CD4-positive, alpha-beta T cell treated with Interleukin-17A for 1 hour (primary cell): ENCODE measurements around the gene CTSK.
A peak's percentile ranks its signal among the peaks of the same experiment; 100 is the strongest.
"Not testable (repeated sequence)": the region's sequence is repeated elsewhere in the genome, so short reads cannot be mapped to it uniquely, and the experiment has no call there.

Experiments
- DNase-seq: peaks from one replicate; pipeline ENCODE4 v3.0.0-alpha.2; 2020

CTSK gene

DNA sequence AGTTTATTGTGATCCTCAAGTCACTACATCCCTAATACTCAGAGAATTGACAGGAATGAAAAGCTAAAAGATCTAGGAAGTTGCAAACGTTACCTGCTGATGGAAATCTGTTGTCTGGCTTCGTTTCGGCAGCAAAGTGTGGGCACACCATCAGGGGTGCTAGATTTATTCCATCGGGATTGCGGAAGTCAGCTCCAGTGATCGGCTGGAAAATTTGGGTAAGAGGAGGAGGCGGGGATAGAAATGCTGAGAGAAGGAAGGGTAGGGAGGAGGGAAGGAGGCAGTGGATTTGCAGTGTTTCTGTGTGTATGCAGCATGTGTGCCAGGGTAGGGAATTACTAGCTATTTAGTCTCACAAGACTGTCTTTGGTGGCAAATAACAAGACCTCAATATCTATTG, at the start of gene CTSK:
Gene CTSK (minus strand): TSS at position 140 of the 400 bp plus-strand sequence. CDS start 1,455 bp downstream, outside the sequence.
- DNase-seq: no peak

DNA sequence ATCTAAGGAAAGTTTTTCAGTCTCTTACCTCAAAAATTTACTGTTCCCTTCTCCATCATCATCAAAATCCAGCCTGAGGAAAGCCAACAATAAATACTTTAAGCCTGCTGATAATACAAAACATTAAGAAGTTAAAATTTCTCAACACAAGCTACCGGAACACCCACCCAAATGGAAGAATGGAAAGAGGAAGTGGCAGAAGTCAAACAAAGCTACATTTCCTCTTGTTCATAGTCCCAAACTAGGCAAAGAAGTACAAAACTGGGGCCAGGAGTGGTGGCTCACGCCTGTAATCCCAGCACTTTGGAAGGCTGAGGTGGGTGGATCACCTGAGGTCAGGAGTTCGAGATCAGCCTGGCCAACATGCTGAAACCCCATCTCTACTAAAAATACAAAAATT, 44.7 kb upstream of the CTSK start:
- DNase-seq: not testable (repeated sequence)

DNA sequence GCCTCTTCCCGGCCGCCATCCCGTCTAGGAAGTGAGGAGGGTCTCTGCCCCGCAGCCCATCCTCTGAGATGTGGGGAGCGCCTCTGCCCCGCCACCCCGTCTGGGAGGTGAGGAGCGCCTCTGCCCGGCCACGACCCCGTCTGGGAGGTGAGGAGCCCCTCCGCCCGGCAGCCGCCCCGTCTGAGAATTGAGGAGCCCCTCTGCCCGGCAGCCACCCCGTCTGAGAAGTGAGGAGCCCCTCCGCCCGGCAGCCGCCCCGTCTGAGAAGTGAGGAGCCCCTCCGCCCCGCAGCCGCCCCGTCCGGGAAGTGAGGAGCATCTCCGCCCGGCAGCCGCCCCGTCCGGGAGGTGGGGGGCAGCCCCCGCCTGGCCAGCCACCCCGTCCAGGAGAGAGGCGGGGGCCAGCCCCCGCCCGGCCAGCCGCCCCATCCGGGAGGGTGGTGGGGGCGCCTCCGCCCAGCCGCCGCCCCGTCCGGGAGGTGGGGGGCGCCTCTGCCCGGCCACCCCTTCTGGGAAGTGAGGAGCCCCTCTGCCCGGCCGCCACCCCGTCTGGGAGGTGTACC, 42.8 kb upstream of the CTSK start:
- DNase-seq: not testable (repeated sequence)

DNA sequence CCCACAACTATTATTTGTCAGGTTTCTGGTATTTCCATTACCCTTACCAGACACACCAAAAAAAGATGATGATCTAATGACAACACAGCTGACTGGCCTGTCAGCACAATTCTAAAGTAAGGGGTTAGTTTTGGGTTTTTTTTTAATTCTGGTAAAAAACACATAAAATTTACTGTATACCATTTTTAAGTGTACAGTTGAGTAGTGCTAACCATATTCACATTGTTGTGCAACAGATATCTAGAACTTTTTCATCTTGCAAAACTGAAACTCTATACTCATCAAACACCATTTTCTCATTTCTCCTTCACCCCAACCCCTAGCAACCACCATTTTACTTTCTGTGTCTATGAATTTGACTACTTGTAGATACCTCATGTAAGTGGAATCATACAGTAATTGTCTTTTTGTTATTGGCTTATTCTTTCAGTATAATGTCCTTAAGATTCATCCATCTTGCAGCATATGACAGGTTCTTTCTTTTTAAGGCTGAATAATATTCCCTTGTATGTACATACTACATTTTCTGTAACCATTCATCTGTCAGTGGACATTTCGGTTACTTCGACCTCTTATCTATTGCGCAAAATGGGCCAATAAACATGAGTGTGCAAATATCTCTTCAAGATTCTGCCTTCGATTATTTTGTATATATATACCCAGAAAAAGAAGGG, 38.5 kb upstream of the CTSK start:
- DNase-seq: no peak

DNA sequence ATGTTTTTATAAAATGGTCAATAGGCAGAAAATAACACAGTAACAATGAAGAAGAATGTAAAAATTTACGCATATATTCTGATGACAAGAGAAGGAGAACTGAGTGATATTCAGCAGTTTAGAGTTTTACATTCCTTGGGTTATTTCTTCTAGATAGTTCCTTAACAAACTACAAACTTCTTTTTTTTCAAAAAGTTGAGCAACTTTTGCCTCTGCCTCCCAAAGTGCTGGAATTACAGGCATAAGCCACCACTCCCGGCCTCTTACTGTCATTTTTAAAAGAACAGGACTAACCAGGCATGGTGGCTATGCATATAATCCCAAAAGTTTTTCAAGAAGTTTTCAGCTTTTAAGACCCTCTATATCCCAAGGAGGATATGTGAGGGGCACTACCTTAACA, 35.4 kb upstream of the CTSK start:
- no peak for DNase-seq

DNA sequence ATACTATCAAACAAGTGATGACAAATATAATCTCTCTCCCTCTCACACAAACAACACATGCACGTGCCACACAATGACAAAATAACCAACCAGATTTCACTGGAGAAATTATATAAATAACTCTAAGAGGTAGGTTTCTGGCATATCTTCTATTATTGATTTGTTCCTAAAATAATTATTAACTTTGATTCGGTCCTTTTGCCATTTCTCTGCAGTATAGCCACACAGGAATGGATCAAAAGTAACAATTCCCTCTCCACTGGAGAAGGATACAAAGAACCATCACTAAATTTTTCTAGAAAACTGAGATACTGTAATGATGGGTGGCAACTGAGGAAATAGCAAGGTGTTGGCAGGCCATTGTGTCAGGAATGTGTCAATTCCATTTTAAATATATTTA, 34.9 kb upstream of the CTSK start:
- DNase-seq: no peak

DNA sequence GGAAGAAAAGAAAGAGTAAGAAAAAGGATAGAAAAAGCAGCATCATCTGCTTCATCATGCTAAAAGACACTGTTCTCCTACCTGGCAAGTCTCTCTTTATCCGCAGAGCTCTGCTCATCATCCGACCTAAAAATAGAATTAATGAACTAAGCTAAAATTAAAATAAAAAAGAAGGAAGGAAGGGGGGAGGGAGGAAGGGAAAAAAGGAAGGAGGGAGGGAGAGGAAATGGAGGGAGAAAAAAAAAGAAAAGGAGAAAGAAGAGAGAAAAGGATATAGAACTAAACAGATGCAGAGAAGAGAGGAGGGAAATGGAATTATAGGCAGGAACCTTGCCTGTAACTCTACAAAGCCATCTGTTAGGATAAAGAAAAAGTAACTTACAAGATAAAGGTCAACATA, 34.3 kb upstream of the CTSK start:
- no peak for DNase-seq

DNA sequence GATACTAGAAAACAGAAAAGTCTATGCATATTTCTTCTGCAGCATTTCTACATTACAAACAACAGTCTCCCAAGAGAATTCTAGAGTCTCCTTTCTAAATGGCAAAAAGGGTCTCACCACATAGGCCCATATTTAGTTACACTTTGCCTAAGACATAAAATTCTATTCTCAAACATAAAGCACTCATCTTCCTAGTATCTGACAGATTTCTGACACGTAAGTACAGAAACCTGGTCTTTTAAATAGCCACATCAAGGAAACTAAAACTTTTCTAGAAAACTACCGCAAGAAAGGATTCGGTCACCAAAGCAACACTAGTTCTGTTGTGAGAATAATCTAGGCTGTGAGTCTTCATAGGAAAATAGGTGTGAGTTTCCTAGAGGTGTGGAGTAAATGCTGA, 33.6 kb upstream of the CTSK start:
- peak; percentile 48 for DNase-seq

DNA sequence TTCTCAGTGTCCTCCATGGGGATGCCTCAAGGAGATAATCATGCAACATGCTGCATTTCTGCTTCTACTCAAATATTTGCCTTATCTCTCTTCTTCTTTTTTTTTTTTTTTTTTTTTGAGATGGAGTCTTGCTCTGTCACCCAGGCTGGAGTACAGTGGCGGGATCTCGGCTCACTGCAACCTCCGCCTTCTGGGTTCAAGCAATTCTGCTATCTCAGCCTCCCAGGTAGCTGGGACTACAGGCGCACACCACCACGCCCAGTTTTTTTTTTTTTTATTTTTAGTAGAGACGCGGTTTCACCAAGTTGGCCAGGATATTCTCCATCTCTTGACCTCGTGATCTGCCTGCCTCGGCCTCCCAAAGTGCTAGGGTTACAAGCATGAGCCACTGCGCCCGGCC, 32.8 kb upstream of the CTSK start:
- DNase-seq: not testable (repeated sequence)

DNA sequence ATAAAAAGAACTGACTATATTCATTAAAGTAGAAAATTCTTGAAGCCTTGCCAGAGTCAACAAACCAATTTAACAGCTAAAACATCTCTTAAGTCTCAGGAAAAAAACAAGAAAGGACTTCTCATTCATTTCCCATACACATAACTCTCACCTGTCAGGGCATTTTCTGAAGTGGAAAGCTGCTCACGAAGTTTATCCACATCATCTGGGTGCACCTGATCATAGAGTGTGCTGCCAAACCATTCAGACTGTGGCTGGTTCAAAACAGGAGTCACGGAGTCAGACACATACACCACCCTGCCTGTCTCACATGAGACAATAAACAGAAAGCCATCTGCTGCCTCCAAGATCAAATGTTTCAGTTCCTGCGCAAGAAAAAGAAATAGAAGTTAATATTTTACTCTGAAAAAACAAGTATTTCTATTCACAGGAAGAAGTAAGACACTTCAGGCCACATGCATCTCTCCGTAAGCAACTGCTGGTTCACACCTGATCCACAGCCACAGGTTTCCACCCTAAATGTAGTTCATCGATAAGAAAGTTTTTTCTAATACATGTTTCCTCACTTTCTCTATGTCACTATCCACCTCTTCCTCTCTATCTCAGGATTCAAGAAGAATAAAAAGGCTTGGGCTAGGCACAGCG, 28.2 kb upstream of the CTSK start:
- no peak for DNase-seq

DNA sequence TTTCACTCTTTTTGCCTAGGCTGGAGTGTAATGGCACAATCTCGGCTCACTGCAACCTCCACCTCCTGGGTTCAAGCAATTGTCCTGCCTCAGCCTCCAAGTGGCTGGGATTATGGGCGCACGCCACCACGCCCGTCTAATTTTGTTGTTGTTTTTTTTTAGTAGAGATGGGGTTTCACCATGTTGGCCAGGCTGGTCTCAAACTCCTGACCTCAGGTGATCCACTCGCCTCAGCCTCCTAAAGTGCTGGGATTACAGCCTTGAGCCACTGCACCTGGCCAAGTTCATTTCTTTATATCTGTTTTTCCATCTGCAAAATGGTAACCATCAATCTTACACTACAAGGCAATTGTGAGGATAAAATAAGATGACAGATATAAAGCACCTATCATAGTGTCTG, 25.9 kb upstream of the CTSK start:
- not testable (repeated sequence) for DNase-seq

DNA sequence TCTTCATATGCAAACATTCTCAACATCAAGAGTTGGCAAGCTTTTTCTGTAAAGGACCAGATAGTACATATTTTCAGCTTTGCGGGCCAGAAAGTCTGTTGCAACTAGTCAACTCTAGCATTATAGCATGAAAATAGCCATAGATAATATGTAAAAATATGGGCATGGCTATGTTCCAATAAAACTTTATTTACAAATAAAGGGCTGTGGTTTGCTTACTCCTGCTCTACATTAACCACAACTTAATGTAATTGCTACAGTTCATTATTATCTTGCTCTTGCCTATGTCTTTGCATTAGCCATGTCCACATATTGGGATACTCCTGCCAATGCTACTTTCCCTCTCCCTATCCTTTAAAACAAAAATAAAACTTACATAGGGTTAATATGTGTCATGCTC, 24.5 kb upstream of the CTSK start:
- no peak for DNase-seq

DNA sequence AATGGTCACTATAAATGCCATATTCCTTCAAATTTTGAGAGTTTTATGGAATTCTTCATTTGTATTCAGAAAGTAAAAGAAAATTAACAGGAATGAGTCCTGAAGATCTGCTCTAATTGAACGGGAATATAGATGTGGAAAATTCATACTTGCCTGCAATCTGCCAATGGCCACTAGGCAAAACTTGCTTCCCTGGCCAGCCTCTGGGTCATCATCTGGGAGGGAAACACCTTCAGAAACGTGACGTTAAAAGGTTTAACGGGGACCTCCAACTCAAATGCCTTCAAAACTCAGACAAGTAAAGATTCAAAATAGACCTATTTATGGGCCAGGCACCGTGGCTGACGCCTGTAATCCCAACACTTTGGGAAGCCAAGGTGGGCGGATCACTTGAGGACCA, 21.7 kb upstream of the CTSK start:
- DNase-seq: no peak

DNA sequence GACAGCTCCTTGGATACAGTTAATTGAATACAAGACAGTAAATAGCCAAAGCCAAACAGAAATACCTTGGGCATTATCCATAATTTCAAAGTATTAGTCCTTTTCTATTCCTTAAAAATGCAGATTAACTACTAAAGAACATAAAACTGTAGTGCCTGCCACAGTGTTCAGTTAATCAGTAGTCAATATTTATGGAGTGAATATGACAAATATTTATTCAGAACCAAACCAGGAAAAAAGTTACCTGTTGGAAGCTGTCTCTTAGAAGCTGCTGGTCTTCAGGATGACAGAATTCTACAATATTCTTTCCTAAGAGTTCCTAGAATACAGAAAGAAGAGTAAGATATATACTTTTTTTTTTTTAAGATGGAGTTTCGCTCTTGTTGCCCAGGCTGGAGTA, 18.2 kb upstream of the CTSK start:
- DNase-seq: no peak

DNA sequence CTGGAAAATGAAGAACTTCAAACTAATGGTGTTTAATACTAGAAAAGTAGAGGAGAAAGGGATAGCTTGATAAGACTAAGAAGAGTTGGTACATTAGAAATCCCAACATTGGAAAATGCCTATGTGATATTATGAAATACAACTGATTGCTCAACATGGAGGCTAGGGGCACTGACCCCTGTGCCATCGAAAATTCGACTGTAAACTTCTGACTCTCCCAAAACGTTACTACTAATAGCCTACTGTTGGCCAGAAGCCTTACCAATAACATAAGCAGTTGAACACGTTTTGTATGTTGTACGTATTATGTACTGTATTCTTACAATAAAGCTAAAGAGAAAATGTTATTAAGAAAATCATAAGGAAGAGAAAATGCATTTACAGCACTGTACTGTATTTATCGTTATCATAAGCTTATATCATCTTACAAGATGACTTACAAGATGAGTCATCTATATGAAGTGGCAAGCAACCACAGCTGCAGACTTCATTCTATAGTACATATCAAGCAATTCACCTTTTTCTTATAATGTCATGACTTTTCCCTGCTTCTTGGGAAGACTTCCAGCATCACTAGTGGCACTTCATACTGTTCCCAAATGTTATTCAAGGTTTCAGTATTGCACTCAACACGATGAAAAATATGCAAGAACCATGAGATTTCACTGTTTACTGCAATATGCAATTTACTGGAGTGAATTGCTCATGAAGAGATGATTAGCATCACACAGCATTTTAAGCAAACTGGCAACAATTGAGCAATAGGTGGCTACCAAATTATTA, 12.9 kb upstream of the CTSK start:
- no peak for DNase-seq

DNA sequence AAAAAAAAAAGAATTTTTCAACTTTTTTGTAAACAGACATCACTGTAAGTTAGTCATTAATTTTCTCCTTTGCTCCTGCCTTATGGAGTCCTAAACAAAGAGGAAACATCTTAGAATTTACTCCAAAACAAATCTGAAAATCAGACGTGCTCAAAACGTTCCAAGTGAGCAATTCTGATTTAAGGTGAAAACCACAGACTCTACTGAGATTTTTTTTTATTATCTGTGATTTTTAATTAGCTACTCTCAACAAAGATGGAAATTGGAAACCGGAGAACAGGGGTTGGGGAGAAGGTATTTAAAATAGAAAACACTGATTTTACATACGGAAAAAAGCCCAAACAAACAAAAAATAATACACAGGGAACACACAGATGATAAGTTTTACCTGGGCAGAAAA, 7.8 kb upstream of the CTSK start:
- no peak for DNase-seq

DNA sequence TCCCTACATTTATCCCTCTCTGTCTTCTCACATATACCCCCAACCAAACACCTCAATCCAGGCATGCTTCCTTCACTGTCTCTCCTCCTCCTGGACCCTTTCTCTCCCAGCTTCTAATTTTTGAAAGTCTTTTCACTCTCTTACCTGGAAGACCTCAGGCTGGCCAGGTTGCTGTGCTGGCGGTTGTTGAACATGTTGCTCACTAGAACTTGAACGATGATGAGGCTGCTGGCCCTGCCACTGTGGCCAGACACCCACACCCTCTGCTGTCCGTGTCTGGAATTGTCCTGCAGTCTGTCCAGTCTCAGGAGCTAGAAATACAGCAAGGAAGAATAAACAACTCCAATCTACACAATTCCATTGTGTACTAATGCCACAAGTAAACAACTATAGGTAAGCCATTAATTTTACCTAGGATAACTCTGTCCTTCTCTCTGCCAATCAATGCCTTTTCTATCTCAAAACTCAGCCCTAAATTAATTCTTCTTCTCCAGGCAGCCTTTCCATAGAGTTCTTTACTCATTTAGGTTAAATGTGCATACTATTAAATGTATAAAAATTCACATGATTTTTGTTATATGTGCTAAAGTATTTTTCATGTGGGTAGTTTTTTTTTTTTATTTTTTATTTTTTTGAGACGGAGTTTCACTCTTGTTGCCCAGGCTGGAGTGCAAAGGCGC, 5.1 kb upstream of the CTSK start:
- DNase-seq: no peak

DNA sequence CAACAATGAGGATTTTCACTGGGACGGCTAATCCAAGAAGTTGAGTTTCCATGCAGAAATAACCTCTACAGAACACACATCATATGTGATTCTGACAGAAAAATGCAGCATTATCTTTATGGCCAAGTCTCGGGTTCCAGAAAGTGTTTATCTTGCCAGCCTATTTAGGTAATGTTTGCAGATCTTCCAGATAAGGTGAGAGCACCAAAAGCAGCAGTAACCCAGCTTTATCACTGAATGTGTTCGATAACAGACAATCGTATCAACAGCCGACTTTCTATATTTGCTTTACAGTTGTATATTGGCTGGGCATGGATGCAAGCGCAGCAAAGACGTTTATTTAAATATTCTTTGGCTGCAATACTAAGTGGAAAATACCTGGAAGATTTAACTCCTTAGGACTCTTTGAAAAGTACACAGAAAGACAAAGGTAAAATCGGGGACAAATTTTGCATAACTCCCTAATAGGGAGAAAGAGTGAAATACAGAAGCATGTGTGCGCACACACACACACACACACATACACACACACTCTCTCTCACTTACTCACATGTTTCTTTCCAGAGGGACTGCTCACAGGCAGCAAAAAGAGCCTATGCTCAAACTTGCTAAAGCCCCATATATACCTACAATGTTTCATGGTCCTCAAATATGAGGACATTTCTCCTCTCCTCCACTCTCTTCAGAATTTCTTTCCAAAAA, 3.0 kb upstream of the CTSK start:
- DNase-seq: no peak

DNA sequence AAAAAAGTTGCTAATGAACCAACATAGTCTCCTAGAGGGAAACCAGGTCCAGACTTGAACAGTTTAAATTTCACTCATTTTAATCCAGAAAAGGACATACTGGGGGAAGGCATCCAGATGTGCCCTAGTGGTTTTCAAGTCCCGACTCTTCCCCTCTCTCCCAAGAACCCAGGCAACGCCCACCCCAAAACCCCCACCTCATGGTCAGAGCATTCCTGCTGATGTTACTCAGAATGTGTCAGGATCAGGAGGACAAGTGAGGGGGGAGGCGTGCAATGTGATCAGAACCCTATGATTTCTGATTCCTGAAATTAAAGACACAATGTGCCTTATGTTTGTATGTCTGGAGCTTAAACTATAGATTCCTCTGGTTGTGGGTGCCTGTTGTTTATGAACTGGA, 1.6 kb upstream of the CTSK start:
- DNase-seq: no peak

DNA sequence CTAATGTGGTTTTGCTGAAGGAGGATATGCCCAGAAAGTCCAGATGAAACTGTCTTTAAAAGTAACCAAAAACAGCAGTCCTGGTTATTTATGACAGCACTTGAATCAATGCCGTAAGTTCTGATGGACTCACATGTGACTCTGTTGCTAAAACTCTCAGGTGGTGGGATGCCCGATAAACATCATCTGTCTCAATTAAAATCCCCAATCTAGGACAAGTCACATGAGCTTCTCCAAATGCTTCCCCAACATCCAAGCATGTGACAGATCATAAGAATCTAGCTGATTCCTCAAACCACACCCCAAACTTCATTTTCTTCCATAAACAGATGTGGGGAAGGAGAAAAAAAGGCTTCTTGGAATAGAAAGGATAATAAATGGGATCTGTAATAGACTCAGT, 786 bp upstream of the CTSK start:
- DNase-seq: no peak

DNA sequence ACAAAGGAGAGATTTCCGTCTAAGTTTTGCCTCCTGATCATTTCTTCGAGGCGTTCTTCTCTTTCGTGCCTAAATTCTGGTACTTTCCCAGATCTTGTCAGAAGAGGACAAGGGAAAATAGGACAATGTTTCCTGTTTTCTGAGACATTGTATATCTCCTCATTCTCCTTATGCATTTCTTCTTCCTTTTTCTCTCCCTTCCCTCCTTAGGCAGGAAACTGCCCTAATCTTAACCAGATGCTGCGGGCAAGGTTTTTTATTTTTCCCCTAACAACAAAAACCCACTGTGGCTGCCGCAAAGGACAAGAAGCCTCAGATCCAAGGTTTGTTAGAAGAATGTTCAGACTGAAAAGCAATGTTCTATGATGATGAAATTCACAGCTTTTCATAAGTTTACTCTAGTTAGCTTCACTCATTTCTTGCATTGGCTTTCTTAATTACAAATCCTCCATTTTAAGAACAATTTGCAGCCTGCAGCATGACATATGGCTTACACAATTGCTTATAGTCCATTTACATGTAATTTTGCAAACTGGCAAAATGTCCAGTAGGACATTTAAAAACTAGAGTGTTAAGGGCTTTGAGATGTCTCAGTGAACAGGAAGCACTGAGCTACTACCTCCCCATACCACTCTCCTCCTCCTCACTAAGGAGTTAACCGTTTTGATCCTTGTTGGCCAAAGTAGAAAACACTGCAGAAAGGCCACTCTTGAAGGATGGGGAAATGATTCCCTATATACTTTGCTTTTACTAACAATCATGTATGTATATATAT, 624 bp downstream of the CTSK start:
- no peak for DNase-seq

DNA sequence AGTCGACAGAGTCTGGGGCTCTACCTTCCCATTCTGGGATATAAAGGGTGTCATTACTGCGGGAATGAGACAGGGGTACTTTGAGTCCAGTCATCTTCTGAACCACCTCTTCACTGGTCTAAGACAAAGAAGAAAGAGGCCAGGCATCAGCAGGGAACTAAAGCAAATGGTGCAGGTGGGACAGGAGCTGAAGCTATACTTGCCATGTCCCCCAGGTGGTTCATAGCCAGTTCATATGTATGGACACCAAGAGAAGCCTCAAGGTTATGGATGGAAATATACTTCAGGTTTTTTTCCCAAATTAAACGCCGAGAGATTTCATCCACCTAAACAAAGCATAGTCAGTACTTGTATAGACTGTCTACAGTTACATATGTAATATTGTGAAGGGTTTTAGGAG, 2.2 kb downstream of the CTSK start:
- no peak for DNase-seq
